Urothelium cell line (cell line): ENCODE data around the gene SSBP4.

Experiments used
- DNase-seq: peaks from one replicate; pipeline ENCODE4 v3.0.0; 2011; ENCODE audit warnings: low spot score, mixed read lengths
- FAIRE-seq: peaks from 2 replicates; lab custom pipeline; 2011; peaks lifted over from hg19 to GRCh38; lab: Jason Lieb, UNC

Gene SSBP4

GRCh38 chr19:18431351-18432197 lies 12.4 kb downstream of the SSBP4 start:
- no peak for FAIRE-seq
- no peak for DNase-seq

GRCh38 chr19:18432275-18433014 lies 13.2 kb downstream of the SSBP4 start:
- DNase-seq: no peak

GRCh38 chr19:18433015-18433691 lies 14.0 kb downstream of the SSBP4 start:
- no peak for DNase-seq
- FAIRE-seq: no peak

More at GRCh38 chr19:18432275-18433014, 13.2 kb downstream of the SSBP4 start:
- FAIRE-seq: no peak

GRCh38 chr19:18433735-18434398 lies 14.7 kb downstream of the SSBP4 start:
- FAIRE-seq (no peak), DNase-seq (no peak)

DNA sequence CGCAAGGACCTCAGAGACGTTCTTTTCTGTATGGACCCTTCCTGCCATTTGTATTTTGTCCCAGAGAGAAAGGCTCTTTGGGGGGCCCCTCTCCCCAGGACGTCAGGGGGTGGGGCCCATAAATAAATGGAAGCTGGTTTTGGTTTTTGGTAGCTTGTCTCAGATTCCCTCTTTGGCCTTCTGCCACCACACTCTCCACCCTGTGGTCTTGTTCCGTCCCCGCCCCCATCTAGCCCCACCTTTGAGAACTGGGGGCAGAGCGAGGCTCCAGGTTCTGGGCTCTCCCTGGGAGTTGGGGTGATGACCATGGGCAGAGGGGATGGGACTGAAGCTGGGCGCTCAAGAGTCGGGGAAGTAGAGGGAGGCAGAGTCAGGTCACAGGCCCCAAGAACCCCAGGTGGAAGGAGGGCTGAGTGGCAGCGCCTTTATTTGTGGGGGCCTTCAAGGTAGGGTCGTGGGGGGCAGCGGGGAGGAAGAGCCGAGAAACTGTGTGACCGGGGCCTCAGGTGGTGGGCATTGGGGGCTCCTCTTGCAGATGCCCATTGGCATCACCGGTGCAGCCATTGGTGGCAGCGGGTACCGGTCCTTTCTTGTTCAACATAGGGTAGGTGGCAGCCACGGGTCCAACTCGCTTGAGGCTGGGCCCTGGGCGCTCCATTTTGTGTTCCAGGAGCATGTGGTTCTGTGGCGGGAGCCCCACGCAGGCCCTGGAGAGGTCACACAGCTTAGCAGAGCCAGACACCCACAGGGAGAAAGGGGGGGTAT lies 15.4 kb downstream of the SSBP4 start:
- DNase-seq: no peak

DNA sequence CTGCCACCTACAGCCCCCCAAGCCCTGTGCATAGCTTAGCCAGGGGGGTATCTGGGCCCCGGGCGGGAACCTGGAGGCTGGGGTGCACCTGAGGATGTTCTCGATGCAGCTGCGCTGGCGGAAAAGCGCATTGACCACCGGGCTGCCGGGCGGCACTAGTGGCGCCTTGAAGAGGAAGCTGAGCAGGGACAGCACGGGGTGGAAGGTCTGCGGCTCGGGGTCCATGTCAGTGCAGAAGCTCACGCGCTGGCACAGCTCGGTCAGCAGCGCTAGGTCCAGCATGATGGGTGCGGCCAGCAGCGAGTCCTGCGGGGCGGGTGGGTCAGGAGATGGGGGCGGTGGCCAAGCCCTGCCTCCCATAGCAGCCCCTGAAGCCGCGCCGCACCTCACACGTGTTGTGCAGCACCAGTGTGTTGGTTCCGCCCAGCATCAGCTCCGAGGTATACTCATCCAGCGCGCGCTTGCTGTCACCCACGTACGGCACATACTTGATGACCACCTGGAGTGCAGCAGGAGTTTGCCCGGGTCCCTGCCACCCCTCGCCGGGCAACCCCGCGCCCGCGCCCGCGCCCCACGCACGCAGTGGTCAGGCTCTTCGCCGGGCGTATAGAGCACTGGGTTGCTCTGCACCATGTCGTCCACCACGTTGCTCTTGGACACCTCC lies 16.1 kb downstream of the SSBP4 start:
- FAIRE-seq (no peak), DNase-seq (no peak)

More for the DNA sequence above, 15.4 kb downstream of the SSBP4 start:
- no peak for FAIRE-seq

- FAIRE-seq (no peak), DNase-seq (no peak)
These were observed 16.9 kb downstream of the SSBP4 start for GRCh38 chr19:18435842-18436670.

DNA sequence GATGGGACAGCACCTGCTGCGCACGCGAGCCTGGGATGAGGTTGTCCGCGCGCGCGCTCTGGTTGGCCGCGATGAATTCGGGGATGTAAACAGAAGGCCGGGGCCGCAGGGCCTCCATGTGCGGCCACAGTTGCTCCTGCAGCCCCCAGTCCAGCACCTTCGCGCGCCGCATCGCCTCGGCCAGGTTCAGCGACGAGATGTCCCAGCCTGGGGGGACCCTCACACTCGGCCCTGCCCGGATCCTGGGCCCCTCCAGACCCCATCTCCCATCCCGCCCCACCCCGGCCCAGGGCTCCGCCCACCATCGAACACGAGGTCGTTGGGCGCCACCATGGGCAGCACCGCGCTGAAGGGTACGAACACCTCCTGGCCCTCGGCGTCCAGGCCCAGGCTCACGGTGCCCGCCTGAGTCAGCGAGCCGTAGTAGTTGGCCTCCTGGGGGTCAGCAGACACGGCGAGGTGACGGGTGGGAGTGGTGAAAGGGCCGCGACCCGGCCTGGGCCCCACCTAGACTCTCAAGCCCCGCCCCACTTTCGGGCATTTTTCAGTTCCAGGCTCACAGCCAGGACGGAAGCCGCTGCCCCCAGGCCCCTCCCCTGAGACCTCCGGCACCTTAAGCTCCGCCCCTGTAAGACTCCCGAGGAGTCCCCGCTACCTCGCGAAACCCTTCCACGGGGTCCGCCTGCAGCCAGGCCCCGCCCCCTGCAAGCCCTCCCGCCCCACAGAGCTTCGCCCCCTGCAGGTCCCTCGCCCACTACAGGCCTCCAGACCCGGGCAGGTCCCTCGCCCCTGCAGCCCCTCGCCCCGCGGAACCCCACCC lies 17.7 kb downstream of the SSBP4 start:
- DNase-seq: no peak
- FAIRE-seq: no peak

DNA sequence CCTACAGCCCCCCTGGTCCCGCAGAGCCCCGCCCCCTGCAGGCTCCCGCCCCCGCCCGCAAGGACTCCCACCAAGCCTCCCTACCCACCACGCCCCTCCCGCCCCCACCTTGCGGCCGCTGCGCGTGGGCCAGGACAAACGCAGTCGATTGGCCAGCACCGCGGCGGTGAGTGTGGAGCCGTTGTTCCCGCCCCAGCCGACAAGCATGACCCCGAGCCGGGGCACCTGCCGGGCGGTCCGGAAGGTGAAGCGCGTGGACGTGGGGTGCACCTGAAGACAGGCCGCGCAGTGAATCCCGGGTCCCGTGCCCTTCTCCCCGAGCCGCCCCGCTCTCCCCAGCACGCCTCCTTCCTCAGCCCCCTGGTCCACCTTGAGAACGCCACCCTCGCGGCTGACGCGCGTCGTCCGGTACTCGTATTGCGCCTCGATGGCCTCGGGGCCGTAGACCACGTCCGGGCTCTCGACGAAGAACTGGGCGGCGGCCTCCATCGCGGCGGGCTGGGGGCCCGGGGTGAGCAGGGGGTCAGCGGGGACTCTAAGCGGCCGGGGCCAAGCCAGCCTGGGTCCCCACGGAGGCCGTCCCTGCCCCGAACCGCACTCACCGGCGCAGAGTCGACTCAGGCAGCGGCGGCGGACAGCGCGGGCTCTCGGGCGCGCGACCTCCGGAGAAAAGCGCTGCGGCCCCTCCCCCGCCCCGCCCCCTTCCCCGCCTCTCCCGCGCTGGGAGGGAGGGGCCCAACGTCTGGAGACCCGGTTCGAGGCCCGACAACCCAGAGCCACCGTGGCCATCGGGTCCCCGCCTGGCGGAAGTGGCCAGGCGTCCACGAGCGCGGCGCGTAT lies 18.5 kb downstream of the SSBP4 start, which contains the start of gene ISYNA1:
Gene ISYNA1, minus strand, starts transcription at position 643 of the 840 bp plus-strand sequence. Its CDS starts 154 bp downstream, at position 489.
- DNase-seq (no peak), FAIRE-seq (no peak)

GRCh38 chr19:18438331-18439024 lies 19.3 kb downstream of the SSBP4 start:
- no peak for FAIRE-seq
- no peak for DNase-seq

DNA sequence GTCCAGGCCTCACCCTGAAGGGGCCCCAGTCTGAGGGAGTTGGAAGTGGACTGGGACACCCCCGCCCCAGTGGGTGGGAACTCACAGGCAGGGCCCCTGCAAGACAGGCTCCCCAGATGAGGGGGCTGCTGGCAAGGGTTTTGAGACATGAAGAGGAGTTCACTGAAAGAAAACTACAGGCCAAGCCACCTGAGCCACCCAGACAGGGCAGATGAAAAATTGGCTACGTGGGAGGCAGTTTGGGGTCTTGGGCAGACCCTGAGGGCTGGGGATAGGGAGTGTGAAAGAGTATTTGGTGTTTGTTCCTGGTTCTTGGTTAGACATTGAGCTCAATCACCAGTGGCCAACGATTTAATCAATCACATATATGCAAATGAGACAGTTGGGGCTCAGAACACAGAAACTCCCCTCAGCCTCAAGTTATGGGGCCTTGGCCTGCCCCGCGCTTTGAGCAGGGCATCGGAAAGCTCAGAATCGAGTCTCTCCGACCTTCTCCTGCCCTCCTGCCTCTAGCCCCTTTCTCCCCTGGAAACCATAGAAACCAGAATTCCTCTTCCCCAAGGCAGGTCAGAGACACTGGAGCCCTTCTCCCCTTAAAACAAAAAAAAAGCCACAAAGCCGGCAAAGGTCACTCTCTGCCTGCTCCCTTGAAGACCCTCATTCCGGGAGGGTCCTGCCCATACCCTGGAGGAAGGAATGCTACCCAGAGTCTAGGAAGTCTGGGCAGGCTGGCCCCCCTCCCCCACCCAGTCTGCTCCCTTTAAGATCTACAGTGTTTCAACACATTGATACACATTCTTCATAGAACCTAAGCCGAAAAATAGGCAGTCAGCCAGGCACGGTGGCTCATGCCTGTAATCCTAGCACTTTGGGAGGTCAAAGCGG lies 20.1 kb downstream of the SSBP4 start:
- FAIRE-seq: no peak
- peak; percentile 19 for DNase-seq

GRCh38 chr19:18439910-18440237 lies 20.7 kb downstream of the SSBP4 start:
- FAIRE-seq: no peak
- no peak for DNase-seq

DNA sequence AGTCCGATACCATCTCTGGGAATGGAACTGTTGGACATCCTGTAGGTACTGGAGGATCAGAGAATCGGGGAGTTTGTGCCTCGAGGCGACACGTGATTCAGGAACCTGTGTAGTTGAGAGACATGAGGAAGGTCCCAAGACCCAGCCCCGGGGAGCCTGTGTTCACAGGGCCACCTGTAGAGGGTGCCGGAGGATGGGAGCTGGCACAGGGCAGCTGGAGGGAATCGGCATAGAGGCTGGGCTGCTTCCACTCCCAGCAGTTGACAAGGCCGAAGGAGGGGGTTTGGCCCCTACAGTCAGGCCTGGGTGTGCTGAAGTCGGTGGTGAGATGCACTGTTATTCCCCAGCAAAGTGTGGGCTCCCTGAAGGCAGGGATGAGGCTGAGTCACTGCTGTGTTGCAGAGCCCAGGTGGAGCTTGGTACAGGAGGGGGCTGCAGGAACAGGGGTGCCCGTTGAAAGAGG lies 21.2 kb downstream of the SSBP4 start:
- DNase-seq (peak; percentile 21), FAIRE-seq (no peak)

- DNase-seq (no peak), FAIRE-seq (no peak)
These were observed 22.0 kb downstream of the SSBP4 start for GRCh38 chr19:18440936-18441803.
